ENCODE results near the gene DDX25. TPM values are rescaled to one million over a fixed set of nuclear protein-coding genes. Genes with fewer than 3 reads are reported as not detected.

Gene DDX25
- total RNA-seq, 3 donors from 2014 or later: 0.05 to 0.54 TPM; not detected in 1

GRCh38 chr11:125923633-125924032, 19.3 kb downstream of the DDX25 start:
- no peak for DNase-seq
- H3K4me1 ChIP-seq (ENCODE audit: low read depth): peaks cover 7% of the 10 kb centered on the region
- intact Hi-C loops (cut with DNase I, micrococcal nuclease): loop anchor here (5.0 kb wide), 1 partner anchor 269 kb away; no protein-coding TSS in a partner anchor
- no peaks in the 10 kb centered on the region for H3K9me3 ChIP-seq
- H3K4me3 ChIP-seq: no peak overlapping the region
- no peaks in the 10 kb centered on the region for H3K36me3 ChIP-seq (ENCODE audit: low read depth)
- TF ChIP-seq CTCF (IDR thresholded peaks at IDR 0.05): no peak
- ATAC-seq: no peak

- Histone ChIP-seq H3K4me3 (no peak overlapping the region), H3K36me3 (ENCODE audit: low read depth) (no peaks in the 10 kb centered on the region), H3K4me1 (ENCODE audit: low read depth) (peaks cover 7% of the 10 kb centered on the region), H3K9me3 (no peaks in the 10 kb centered on the region)
- ATAC-seq: peak; percentile 64
- no peak for TF ChIP-seq CTCF (IDR thresholded peaks at IDR 0.05)
- intact Hi-C loops (cut with DNase I, micrococcal nuclease): loop anchor here (5.0 kb wide), 1 partner anchor 268 kb away; no protein-coding TSS in a partner anchor
- DNase-seq: no peak
Observed at GRCh38 chr11:125924384-125925007, 20.2 kb downstream of the DDX25 start.

GRCh38 chr11:125925247-125925740, 21.0 kb downstream of the DDX25 start:
- Histone ChIP-seq H3K36me3 (ENCODE audit: low read depth) (no peaks in the 10 kb centered on the region), H3K4me1 (ENCODE audit: low read depth) (peaks cover 7% of the 10 kb centered on the region), H3K4me3 (no peak overlapping the region), H3K9me3 (no peaks in the 10 kb centered on the region)
- intact Hi-C loops (cut with DNase I, micrococcal nuclease): no loop called here
- ATAC-seq: peak; percentile 89
- DNase-seq: peak in 2 of 3 donors; percentile 45 to 51
- no peak for TF ChIP-seq CTCF (IDR thresholded peaks at IDR 0.05)

- Histone ChIP-seq H3K36me3 (ENCODE audit: low read depth) (no peaks in the 10 kb centered on the region), H3K4me1 (ENCODE audit: low read depth) (peaks cover 7% of the 10 kb centered on the region), H3K4me3 (no peak overlapping the region), H3K9me3 (no peaks in the 10 kb centered on the region)
- no peak for DNase-seq
- intact Hi-C loops (cut with DNase I, micrococcal nuclease): no loop called here
- TF ChIP-seq CTCF (IDR thresholded peaks at IDR 0.05): no peak
- ATAC-seq: no peak
Observed at GRCh38 chr11:125925804-125926203, 21.5 kb downstream of the DDX25 start.

- ATAC-seq: no peak
- no peak for DNase-seq
- no peak for TF ChIP-seq CTCF (IDR thresholded peaks at IDR 0.05)
- intact Hi-C loops (cut with DNase I, micrococcal nuclease): no loop called here
- Histone ChIP-seq H3K4me1 (ENCODE audit: low read depth) (peaks cover 4% of the 10 kb centered on the region), H3K9me3 (no peaks in the 10 kb centered on the region), H3K4me3 (no peak overlapping the region), H3K36me3 (ENCODE audit: low read depth) (no peaks in the 10 kb centered on the region)
Observed at GRCh38 chr11:125926682-125927081, 22.4 kb downstream of the DDX25 start.

Measured in mucosa of descending colon (tissue), 3 donors.